Vagina (tissue), 2 donors: ENCODE data around the gene TLCD4. TPM values are rescaled to one million over a fixed set of nuclear protein-coding genes. Genes with fewer than 3 reads are reported as not detected.

Experiments
- DNase-seq, 2 donors: peaks; one replicate each; pipeline ENCODE4 v3.0.0-alpha.2; 2017; ENCODE audit errors: extremely low spot score in 2 of 2
- H3K27ac ChIP-seq: fragments of 200-600 bp; sonication (generic); one replicate; pipeline ENCODE4 v1.5.1; 2019
- H3K27me3 ChIP-seq: fragments of 200-600 bp; sonication (generic); one replicate; pipeline ENCODE4 v1.5.1; 2019
- H3K36me3 ChIP-seq, 2 donors: fragments of 200-600 bp; sonication (generic); one replicate each; pipeline ENCODE4 v1.5.1; 2017 to 2019
- H3K4me1 ChIP-seq: fragments of 200-600 bp; sonication (generic); one replicate; pipeline ENCODE4 v1.5.1; 2019
- H3K4me3 ChIP-seq, 2 donors: fragments of 200-600 bp; sonication (generic); 1 replicate in 1 of 2; 2 replicates in 1 of 2; pipeline ENCODE4 v1.5.1; 2016 to 2019
- H3K9me3 ChIP-seq: fragments of 200-600 bp; sonication (generic); one replicate; pipeline ENCODE4 v1.5.1; 2019
- CTCF ChIP-seq, 3 experiments: fragments of 450-650 bp in 2 of 3; fragments of 200-600 bp in 1 of 3; sonication (generic) in 1 of 3; IDR thresholded peaks; one replicate each; pipeline ENCODE4 v1.5.1; 2017 to 2019; ENCODE audit warnings: antibody characterized with exemption in 3 of 3, mild to moderate bottlenecking in 2 of 3, moderate library complexity in 2 of 3
- POLR2A ChIP-seq, 2 donors: fragments of 450-650 bp; IDR thresholded peaks; one replicate each; pipeline ENCODE4 v1.6.1; 2017; ENCODE audit warnings: antibody characterized with exemption in 2 of 2, mild to moderate bottlenecking in 2 of 2, moderate library complexity in 2 of 2
- POLR2AphosphoS5 ChIP-seq, 2 donors: sonication (generic); formaldehyde crosslinking; IDR thresholded peaks; one replicate each; pipeline ENCODE4 v1.9.0; 2017; ENCODE audit warnings: antibody characterized with exemption in 2 of 2, mild to moderate bottlenecking in 2 of 2, low read depth in 1 of 2; ENCODE audit not compliant: insufficient read depth in 1 of 2
- intact Hi-C: fragments of 100-400 bp; cut with DNase I; formaldehyde crosslinking; loops from one replicate; pipeline ENCODE4 v1.15.1; 2023
- total RNA-seq: library from RNA; depleted of rRNA; stranded (reverse); fragments of >200 nt; gene quantifications from one replicate; pipeline ENCODE4 v1.2.3, GENCODE V29; 2016

Gene TLCD4
- total RNA-seq, 1 donor from 2014 or later = 4.4 TPM

- DNase-seq = no peak
- Histone ChIP-seq H3K27ac (no peak overlapping the region), H3K36me3 (no peaks in the 10 kb centered on the region), H3K4me3 (no peak overlapping the region), H3K9me3 (peaks cover 7% of the 10 kb centered on the region), H3K4me1 (no peaks in the 10 kb centered on the region), H3K27me3 (no peaks in the 10 kb centered on the region)
- TF ChIP-seq POLR2A (IDR thresholded peaks at IDR 0.05) (no peak), CTCF (IDR thresholded peaks at IDR 0.05) (no peak), POLR2AphosphoS5 (IDR thresholded peaks at IDR 0.05; ENCODE audit: insufficient read depth in 1 of 2, low read depth in 1 of 2) (no peak)
- intact Hi-C loops = no loop called here
Measured at GRCh38 chr1:95094923-95095322, 22.2 kb upstream of the TLCD4 start.

GRCh38 chr1:95095833-95096217, 21.3 kb upstream of the TLCD4 start:
- no peak overlapping the region for H3K4me3 ChIP-seq
- H3K4me1 ChIP-seq = no peaks in the 10 kb centered on the region
- H3K27me3 ChIP-seq = no peaks in the 10 kb centered on the region
- H3K36me3 ChIP-seq = no peaks in the 10 kb centered on the region
- no peak overlapping the region for H3K27ac ChIP-seq
- no peaks in the 10 kb centered on the region for H3K9me3 ChIP-seq
- intact Hi-C loops = no loop called here
- DNase-seq = no peak
- TF ChIP-seq POLR2AphosphoS5 (IDR thresholded peaks at IDR 0.05; ENCODE audit: insufficient read depth in 1 of 2, low read depth in 1 of 2) (no peak), CTCF (IDR thresholded peaks at IDR 0.05) (no peak), POLR2A (IDR thresholded peaks at IDR 0.05) (no peak)

GRCh38 chr1:95096218-95096841, 20.8 kb upstream of the TLCD4 start:
- TF ChIP-seq POLR2AphosphoS5 (IDR thresholded peaks at IDR 0.05; ENCODE audit: insufficient read depth in 1 of 2, low read depth in 1 of 2) (no peak), CTCF (IDR thresholded peaks at IDR 0.05) (no peak), POLR2A (IDR thresholded peaks at IDR 0.05) (no peak)
- H3K27ac ChIP-seq = no peak overlapping the region
- intact Hi-C loops = no loop called here

GRCh38 chr1:95097426-95097825, 19.7 kb upstream of the TLCD4 start:
- no peaks in the 10 kb centered on the region for H3K27me3 ChIP-seq
- no peaks in the 10 kb centered on the region for H3K9me3 ChIP-seq
- no peak overlapping the region for H3K4me3 ChIP-seq
- intact Hi-C loops = no loop called here
- H3K4me1 ChIP-seq = no peaks in the 10 kb centered on the region
- DNase-seq = no peak
- no peaks in the 10 kb centered on the region for H3K36me3 ChIP-seq
- no peak overlapping the region for H3K27ac ChIP-seq
- TF ChIP-seq CTCF (IDR thresholded peaks at IDR 0.05) (no peak), POLR2AphosphoS5 (IDR thresholded peaks at IDR 0.05; ENCODE audit: insufficient read depth in 1 of 2, low read depth in 1 of 2) (no peak), POLR2A (IDR thresholded peaks at IDR 0.05) (no peak)

More at GRCh38 chr1:95096218-95096841, 20.8 kb upstream of the TLCD4 start:
- H3K4me3 ChIP-seq = no peak overlapping the region
- H3K4me1 ChIP-seq = no peaks in the 10 kb centered on the region
- no peaks in the 10 kb centered on the region for H3K9me3 ChIP-seq
- H3K36me3 ChIP-seq = no peaks in the 10 kb centered on the region
- DNase-seq = no peak
- H3K27me3 ChIP-seq = no peaks in the 10 kb centered on the region

GRCh38 chr1:95098196-95098595, 19.0 kb upstream of the TLCD4 start:
- no peaks in the 10 kb centered on the region for H3K9me3 ChIP-seq
- H3K27ac ChIP-seq = no peak overlapping the region
- H3K4me3 ChIP-seq = no peak overlapping the region
- H3K4me1 ChIP-seq = no peaks in the 10 kb centered on the region
- intact Hi-C loops = no loop called here
- no peak for TF ChIP-seq CTCF (IDR thresholded peaks at IDR 0.05)
- no peak for TF ChIP-seq POLR2A (IDR thresholded peaks at IDR 0.05)
- TF ChIP-seq POLR2AphosphoS5 (IDR thresholded peaks at IDR 0.05; ENCODE audit: insufficient read depth in 1 of 2, low read depth in 1 of 2) = no peak
- H3K36me3 ChIP-seq = no peaks in the 10 kb centered on the region
- H3K27me3 ChIP-seq = no peaks in the 10 kb centered on the region
- DNase-seq = no peak
